ENCODE measurements around the gene TMTC4. TPM values are rescaled to one million over a fixed set of nuclear protein-coding genes. Genes with fewer than 3 reads are reported as not detected.
A peak's percentile ranks its signal among the peaks of the same experiment; 100 is the strongest.

The TMTC4 gene
- total RNA-seq, 1 donor from 2014 or later, result 40.5 TPM

GRCh38 chr13:100666124-100666523, 8.5 kb downstream of the TMTC4 start:
- no peak for DNase-seq (ENCODE audit: low read depth in 2 of 2)

- no peak for DNase-seq (ENCODE audit: low read depth in 2 of 2)
Measured at GRCh38 chr13:100665403-100665802, 9.2 kb downstream of the TMTC4 start.

DNA sequence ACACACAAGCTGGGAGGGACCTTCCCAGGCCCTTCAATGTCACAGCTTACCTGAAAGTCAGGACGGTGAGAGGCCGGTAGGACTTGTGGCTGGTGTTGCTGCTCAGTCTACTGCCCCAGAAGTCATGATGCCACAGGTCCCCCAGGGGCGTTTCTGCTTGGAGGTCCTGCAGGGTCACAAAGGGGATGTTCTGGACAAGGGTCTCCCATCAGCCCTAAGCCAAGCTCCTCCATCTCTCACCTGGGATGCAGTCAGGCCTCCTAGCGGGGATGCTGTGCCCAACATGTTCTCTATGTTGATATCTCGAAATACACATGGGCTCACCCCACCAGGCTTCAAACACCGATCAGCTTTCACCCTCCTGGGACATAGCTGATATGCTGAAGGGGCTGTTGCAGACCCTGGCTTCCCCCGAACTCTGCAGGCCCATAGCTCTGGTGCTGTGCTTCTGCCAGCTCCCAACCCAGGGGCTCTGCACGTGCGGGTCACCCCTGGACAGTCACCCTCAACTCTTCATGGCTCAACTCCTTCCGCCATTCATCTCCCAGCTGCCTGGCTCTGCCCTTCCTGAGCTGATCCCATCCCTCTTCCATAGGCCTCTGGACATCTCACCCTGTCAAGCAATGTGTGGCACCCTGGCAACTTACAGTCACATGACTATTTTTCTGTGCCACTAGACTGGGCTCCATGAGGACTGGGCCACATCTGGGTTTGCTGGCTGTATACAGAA, 10.3 kb downstream of the TMTC4 start:
- no peak for DNase-seq (ENCODE audit: low read depth in 2 of 2)

- DNase-seq (ENCODE audit: low read depth in 2 of 2), result no peak
Measured at GRCh38 chr13:100662468-100663211, 12.0 kb downstream of the TMTC4 start.

- no peak for DNase-seq (ENCODE audit: low read depth in 2 of 2)
Measured at GRCh38 chr13:100660761-100661160, 13.8 kb downstream of the TMTC4 start.

DNA sequence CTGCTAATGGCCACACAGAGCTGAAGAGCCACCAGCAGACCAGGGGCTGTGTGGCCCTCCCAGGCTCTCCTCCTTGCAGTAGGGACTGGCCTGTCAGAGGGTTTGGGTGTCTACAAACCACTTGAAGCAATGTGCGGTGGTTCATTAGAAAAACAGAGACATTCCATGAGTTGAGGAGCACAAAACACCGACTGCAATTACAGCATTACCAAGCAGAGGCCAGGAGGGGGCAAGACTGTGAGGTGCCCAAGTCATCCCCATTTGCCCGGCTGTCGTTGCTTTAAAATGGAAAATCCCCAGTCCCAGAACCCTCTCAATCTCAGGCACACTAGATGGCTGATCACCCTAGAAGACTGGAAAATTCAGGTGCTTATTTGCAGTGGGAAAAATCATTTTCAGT, 15.0 kb downstream of the TMTC4 start:
- DNase-seq (ENCODE audit: low read depth in 2 of 2), result no peak

DNA sequence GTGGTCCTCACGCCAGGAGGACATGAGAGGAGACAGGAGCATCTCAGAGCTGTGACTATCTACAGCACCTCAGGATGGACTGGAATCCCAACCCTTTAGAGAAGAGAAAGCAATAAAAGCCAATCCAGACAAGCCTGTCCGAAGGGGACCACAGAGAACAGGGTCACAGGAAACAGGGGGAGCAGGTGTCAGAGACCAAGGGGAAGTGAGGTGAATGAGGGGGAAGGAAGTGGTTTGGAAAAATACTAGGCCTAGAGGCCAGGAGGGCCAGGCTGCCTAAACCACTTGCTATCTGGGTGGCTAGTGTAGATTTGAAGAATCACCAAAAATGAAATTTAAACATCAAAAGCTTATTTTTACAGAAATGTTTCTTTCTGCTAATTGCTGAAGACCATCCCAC, 16.2 kb downstream of the TMTC4 start:
- peak in 1 of 2 donors; percentile 23 for DNase-seq (ENCODE audit: low read depth in 2 of 2)

DNA sequence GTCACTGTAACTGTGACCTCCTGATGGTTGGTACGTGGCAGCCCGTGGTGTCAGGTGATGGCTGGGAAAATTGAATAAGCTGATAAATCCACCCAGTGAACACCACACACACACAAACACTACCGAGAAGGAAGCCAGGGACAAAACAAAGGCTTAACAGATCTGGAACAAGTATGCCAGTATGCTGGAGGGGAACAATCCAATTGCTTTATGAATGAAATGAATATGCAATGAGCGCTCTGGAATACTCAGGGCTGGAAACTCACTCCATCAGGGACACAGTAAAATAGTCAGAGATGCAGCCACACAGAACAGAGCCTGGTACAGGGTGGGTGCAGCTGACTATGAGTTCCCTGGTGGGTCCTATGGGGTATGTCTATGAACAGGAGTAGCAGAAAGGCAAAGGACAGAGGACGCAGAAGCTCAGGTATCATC, 16.7 kb downstream of the TMTC4 start:
- no peak for DNase-seq (ENCODE audit: low read depth in 2 of 2)

DNA sequence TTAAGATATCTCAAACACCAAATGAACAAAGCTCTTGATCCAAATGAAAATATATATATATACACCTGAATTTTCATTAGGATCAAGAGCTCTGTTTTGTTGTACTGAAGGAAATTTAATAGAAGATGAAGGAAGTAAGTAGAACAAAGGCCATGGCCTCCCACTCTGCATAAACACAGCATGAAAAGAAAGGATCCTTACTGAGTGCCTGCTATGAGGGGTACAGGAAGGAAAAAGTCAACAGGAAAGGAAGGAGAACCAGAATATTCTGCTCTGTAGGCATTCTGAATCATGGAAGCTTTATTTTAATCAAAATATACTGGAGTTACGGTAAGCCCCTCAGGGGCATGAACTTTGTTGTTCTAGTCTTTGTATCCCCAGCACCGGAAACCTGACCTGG, 22.1 kb downstream of the TMTC4 start:
- peak in 1 of 2 donors; percentile 35 for DNase-seq (ENCODE audit: low read depth in 2 of 2)

- DNase-seq (ENCODE audit: low read depth in 2 of 2), result no peak
Measured at GRCh38 chr13:100650326-100650725, 24.3 kb downstream of the TMTC4 start.

DNA sequence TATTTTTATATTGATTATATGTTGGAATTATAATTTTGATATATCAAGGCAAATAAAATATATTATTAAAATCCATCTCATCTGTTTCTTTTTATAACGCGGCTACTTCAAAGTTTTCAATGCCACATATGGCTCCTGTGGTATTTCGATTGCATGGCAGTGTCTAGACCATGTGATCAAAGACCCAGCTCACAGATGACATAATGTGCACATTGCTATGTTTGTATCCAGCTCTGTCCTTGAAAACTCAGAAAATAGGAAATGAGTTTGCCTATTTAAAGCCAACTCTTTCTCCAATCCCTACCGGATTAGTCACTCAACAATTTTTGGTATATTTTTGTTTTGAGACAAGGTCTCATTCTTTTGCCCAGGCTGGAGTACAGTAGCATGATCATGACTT, 26.2 kb downstream of the TMTC4 start:
- peak; percentile 27 to 58 for DNase-seq (ENCODE audit: low read depth in 2 of 2)

GRCh38 chr13:100646871-100647270, 27.7 kb downstream of the TMTC4 start:
- no peak for DNase-seq (ENCODE audit: low read depth in 2 of 2)

DNA sequence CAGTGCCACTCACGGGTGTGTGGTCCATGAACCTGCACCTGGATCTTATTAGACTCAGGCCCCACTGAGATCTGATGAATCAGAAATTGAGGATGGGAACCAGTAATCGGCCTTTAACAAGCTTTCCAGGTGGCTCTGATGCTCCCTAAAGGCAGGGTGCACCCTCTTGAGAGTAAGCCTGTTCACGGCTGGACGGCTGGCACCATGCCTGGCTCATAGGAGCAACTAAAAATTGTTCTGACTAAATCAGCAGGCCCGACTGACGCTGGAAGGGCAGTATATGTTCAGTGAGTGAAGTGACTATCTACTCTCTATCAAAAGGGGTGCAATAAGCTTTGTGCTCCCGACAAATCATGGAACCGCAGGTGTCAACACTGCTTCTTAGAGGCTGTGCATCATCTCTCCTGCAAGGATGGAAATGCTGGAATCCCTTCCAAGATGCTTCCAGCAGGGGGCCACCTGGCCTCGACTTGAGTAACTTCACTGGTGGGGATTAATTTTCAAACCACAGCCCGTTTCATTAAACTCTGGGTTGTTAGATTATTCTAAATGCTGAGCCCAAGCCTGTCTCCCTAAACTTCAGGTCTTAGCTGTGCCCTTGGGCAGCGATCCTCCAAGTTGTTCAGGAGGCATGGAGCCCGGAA, 28.4 kb downstream of the TMTC4 start:
- DNase-seq (ENCODE audit: low read depth in 2 of 2), result peak; percentile 34 to 63

GRCh38 chr13:100645382-100645781, 29.2 kb downstream of the TMTC4 start:
- DNase-seq (ENCODE audit: low read depth in 2 of 2), result no peak

- no peak for DNase-seq (ENCODE audit: low read depth in 2 of 2)
Measured at GRCh38 chr13:100644371-100644770, 30.2 kb downstream of the TMTC4 start.

DNA sequence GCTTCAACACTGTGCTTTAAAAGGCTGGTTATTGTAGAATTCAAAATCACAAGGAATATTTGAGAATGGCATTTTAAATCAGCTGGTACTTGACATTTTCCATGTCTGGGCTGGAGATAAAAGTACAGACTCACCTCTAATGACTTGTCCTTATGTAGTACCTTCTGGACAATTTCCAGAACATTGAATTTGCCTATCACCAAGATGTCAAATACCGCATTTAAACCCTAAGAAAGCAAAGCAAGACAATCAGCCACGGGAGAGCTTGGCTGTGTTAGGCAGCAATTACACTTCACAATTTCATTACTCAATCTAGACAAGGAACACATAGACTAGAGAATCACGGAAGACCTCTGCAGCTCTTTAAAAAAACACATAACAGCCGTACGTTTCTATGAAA, 36.8 kb downstream of the TMTC4 start:
- DNase-seq (ENCODE audit: low read depth in 2 of 2), result no peak

GRCh38 chr13:100637380-100637779, 37.2 kb downstream of the TMTC4 start:
- DNase-seq (ENCODE audit: low read depth in 2 of 2), result no peak

DNA sequence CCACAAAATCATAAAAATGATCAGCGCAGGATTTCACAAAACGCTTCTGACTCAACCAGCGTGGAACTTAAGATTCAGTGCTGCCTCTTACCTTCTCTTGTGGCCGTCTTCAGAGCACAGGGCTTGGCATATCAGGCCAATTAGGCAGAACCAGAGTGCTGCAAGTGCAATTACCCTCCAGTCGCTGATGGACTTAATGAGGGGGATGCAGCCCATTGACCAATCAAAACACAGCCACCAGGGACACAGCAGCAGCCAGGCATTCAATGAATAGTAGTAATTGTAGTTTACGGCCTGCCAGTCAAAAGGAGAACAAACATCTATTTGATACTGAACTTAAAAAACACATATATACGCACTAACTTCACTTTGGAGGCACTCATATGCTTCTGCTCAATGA, 38.2 kb downstream of the TMTC4 start:
- no peak for DNase-seq (ENCODE audit: low read depth in 2 of 2)

DNA sequence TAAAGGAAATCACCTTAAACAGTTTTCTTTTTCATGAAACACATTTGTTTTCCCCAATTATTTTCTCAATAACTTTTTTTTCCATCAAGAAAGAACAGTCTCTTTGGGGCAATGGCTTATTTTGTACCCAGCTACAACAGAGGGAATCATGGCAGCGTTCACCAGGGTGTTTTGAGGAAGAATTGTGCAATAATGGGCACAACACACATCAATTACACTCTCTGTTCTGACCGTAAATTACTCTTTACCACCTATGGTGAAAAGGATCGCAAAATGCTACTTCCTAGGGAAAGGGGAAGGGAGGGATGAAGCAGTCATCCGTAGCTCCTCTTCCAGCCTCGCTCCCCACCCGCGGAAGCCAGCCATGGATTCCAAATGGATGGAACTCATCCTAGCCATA, 38.6 kb downstream of the TMTC4 start:
- DNase-seq (ENCODE audit: low read depth in 2 of 2), result no peak

- no peak for DNase-seq (ENCODE audit: low read depth in 2 of 2)
Measured at GRCh38 chr13:100634696-100635095, 39.9 kb downstream of the TMTC4 start.

DNA sequence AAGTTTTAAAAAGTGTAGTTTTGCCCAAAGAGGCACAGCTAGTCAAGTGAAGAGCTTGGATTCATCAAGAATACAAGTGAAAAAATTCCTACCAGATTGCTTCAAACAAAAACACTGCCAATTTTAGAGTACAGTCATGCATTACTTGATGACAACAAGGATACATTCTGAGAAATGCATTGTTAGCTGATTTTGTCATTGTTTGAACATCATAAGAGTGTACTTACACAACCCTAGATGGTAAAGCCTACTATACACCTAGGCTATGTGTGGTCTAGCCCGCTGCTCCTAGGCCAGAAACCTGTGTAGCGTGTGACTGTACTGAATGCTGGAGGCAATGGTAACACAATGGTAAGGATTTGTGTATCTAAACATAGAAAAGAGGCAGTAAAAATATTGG, 41.1 kb downstream of the TMTC4 start:
- peak in 1 of 2 donors; percentile 39 for DNase-seq (ENCODE audit: low read depth in 2 of 2)

- DNase-seq (ENCODE audit: low read depth in 2 of 2), result peak in 1 of 2 donors; percentile 18
Measured at GRCh38 chr13:100630555-100630954, 44.0 kb downstream of the TMTC4 start.

DNA sequence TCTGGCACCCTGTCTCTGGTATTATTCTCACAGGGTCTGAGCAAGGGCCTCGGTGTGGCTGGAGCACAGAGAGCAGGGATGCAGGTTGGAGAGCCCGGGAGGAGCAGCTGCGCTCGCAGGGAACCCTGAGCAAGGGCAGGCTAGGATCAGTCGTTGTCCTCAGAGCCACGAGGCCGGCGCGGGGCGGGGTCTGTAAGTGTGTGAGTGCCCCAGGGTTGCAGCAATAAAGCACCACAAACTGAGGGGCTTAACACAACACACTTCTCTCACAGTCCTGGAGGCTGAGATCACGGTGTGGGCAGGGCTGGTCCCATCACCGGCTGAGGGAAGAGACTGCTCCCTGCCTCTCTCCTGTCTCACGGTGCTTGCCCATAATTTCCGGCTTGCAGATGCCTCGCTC, 47.5 kb downstream of the TMTC4 start:
- no peak for DNase-seq (ENCODE audit: low read depth in 2 of 2)
